HS-5 (cell line): ENCODE data around the gene FGGY.
"Not testable (repeated sequence)": the region's sequence is repeated elsewhere in the genome, so short reads cannot be mapped to it uniquely, and the experiment has no call there.

ENCODE experiments used
- DNase-seq: peaks from one replicate; pipeline ENCODE4 v3.0.0-alpha.2; 2012; ENCODE audit warnings: low read depth

FGGY gene

GRCh38 chr1:59514061-59514909 lies 217.4 kb downstream of the FGGY start:
- DNase-seq = no peak

GRCh38 chr1:59516881-59517280 lies 220.0 kb downstream of the FGGY start:
- DNase-seq = no peak

DNA sequence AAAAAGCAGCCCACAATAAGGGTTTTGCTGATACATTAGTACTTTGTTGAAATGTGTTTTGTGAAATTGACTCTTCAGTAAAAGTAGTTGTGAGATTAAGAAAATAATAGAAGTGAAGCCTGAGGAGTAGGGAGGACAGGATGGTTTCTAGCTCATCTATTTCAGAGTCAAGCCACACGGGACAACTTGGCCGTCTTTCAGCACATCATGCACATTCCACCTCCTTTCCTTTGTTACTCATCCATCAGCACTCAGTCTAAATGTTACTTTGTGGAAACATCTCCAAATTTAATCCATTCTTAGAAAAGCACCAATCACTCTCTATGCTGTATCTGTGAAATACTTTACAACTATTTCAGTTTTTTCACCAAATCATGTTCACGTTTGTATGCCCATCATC lies 223.3 kb downstream of the FGGY start:
- no peak for DNase-seq

DNA sequence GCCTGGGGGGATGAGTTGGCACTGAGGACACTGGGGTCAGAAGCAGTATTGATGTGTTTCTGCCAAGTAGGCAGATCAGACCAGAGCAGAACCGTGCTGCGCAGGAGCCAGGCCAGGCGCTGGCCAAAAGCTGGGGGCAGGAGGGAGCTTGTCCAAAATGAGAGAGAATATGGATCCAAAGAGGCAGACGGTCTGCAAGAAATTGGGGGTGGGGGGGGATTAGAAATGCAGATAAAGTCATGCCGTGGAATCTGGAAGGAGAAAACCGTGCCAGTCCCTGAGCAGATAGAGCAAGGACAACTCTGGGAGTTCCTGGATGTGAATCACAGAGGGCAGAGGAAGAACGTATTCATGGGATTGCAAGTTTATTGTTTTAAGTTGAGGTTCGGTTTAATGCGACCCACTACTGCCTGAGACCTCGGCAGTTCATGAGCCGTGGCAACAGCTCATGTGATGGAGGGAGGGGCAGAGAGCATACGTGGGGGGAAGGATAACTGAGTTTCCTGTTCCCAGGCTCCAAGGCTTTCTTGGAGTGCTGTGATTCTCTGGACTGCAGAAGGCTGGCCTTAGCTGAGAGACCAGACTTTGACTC lies 224.0 kb downstream of the FGGY start:
- no peak for DNase-seq

DNA sequence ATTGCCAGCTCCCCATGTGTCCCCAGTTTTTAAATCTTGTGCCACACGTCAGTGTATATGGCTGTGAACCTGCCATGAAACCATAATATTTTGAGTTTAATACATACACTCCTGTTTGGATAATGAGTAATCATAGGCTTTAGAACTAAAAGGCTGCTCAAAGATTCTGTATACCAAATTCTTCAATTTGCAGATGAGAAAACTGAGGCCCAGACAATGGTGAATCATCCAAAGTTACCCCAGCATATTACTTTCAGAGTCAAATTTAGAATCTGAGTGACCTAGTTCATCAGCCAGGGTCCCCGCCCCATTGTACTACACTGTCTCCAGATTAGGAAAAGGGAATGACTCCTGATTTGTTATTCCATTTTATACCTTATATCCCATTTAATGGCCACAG lies 224.6 kb downstream of the FGGY start:
- DNase-seq = no peak

GRCh38 chr1:59522925-59523505 lies 226.1 kb downstream of the FGGY start:
- DNase-seq = no peak

DNA sequence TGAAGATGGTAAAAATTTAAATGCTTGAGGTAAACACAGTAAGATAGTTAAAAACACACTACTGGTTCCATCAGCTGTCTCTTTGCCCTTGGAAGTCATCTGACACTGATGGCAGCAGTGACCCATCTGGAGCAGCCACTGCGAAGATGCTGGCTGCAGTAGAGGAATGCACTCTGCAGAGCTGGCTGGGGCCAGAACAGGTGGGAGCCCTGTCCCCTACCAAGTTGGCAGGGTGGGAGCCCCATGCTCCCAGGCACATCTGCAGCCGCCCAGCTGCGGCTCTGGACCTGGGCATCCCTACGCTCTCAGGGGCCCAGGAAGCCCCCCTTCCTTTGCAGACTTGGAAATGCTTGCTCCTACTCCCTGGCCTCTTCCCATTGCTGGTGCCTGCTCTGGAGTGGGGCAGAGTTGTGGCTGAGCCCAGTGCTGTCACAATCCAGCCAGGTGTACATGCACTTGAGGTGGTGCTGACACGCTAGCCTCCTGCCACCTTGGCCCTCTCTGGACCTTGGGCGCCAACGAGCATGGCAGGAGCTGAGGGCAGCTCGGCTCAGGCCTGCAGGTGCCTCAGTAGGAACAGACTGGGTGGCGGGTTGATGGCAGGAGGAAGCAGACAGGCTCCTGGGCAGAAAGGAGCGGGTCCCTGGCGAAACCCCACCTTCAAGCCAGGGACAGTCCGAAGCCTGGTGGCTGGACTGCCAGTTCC lies 227.0 kb downstream of the FGGY start:
- DNase-seq = no peak

GRCh38 chr1:59526240-59526639 lies 229.3 kb downstream of the FGGY start:
- no peak for DNase-seq

DNA sequence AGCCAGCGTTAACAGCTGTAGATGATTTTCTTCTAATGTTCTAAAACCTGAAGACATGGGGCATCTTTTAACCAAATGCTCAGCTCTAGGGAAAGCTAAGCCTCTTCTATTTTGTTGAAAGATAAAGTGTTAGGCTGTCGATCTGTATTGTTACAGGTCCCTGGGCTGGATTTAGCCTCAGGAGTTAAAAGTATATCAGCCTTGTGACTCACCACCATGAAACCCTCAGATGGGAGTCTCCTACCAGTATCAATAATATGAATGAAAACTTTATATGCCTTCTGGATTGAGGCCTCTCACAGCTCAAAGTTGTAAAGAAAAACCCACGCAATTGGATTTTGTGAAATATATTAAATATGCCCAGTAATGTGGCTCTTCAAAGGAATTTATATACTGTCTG lies 231.6 kb downstream of the FGGY start:
- DNase-seq = no peak

GRCh38 chr1:59528900-59529299 lies 232.0 kb downstream of the FGGY start:
- DNase-seq = no peak

- no peak for DNase-seq
Measured at GRCh38 chr1:59530119-59530518, 233.2 kb downstream of the FGGY start.

DNA sequence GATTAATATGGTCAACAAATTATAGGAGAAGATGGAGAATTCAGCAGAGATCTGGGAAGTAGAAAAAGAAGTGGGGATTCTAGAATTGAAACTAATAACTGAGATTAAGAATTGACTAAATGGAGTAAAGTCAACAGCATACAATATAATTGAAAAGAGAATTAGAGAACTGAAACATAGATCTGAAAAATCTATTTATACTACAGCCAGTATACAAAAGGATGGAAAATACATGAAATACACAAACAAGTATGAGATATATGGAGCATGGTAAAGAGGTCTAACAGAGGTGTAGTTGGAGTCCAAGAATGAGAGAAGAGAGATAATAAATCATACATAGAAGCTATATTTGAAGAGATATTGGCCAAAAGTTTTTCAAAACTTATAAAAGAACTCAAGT lies 235.2 kb downstream of the FGGY start:
- DNase-seq = no peak

GRCh38 chr1:59538476-59538875 lies 241.6 kb downstream of the FGGY start:
- DNase-seq = not testable (repeated sequence)

- no peak for DNase-seq
Measured at GRCh38 chr1:59539961-59540681, 243.2 kb downstream of the FGGY start.

GRCh38 chr1:59541161-59541560 lies 244.3 kb downstream of the FGGY start:
- DNase-seq = no peak

GRCh38 chr1:59541891-59542290 lies 245.0 kb downstream of the FGGY start:
- DNase-seq = no peak

DNA sequence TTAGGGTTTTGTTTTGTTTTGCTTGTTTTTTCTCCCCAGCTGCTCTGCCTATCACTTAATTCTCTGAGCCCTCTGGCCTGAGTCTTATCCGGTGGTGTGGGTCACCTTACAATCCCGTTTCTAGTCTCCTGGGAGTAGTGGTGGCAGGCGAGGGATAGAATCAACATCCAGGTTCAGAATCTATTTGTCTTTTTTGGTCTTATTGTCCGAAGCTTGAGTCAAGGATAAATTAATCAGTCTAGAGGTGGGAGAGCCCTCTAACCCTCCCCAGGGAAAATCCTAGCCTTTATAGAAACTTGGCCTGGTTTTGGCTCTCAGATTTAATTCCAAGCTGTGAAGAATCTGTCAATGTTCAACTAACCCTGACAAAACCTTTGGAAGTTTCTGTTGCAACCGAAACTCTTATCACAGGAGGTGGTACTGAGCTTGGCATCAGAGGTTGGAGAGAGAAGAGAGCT lies 246.3 kb downstream of the FGGY start:
- DNase-seq = no peak

GRCh38 chr1:59544615-59545293 lies 247.9 kb downstream of the FGGY start:
- no peak for DNase-seq

GRCh38 chr1:59545830-59546229 lies 248.9 kb downstream of the FGGY start:
- no peak for DNase-seq

DNA sequence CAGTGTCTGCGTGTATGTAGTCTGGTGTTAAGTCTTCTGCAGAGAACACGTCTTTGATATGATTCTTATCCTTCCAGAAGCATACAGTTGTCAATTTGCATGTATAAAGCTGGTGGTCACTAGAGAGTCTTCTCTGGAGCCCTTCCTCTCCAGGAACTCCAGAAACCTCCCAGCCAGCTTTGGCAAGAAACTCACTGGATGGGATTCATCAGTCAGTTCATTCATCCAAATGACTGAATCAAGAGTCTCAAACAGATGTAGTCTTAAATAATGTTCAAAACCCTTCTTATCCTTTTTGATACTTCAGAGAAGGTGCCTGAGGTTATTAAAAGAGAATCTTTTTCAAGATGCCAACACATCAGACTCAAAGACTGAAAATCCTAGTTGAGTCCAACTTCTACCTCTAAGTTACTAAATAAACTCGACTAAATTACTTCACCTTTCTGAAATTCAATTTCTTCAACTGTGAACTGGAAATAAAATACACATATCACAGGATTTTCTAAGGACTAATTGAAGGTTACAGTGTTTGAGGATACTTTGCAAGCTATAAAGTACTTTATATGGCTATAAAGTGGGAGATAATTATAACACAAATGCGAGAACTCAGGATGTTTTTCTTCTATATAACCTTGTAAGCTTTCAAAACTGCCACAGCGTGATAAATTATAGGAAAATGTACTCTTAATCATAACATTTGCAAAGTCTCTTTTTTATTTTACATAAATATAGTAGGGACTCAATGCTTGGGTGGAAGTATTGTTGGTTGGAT lies 252.4 kb downstream of the FGGY start:
- no peak for DNase-seq

GRCh38 chr1:59549903-59550302 lies 253.0 kb downstream of the FGGY start:
- no peak for DNase-seq
